Sciatic nerve (tissue), 2 donors: Measurements from ENCODE around the gene HEBP2. TPM values are rescaled to one million over a fixed set of nuclear protein-coding genes. Genes with fewer than 3 reads are reported as not detected.
"Not testable (repeated sequence)": the region's sequence is repeated elsewhere in the genome, so short reads cannot be mapped to it uniquely, and the experiment has no call there.

Source experiments
- ATAC-seq: fragments of 200-7000 bp; cut with Tn5 transposase; one replicate; pipeline ENCODE4 v1.9.1; 2020; ENCODE audit warnings: mild to moderate bottlenecking, moderate library complexity
- DNase-seq: peaks from one replicate; pipeline ENCODE4 v3.0.0-alpha.2; 2020; ENCODE audit warnings: low spot score
- intact Hi-C: fragments of 100-400 bp; cut with DNase I; formaldehyde crosslinking; loops from one replicate; pipeline ENCODE4 v1.14.2; 2022
- total RNA-seq: library from RNA; stranded (reverse); fragmentation: NEBNext Ultra II Directional; extraction: Animal tissue kit (Norgen Biotek cat#: 25700); gene quantifications from one replicate; pipeline ENCODE4 v1.2.1, GENCODE V29; 2021
- donor health status: DM: no; HTN: no; CAD: no.
- donor health status: DM: no; HTN: no; CAD: no.

Gene HEBP2
- total RNA-seq = 39.9 TPM

- DNase-seq (peak; percentile 93), ATAC-seq (peak; percentile 94)
- intact Hi-C loops = no loop called here
These were observed at the start of gene HEBP2 for GRCh38 chr6:138403801-138404665. HEBP2 (plus strand) TSS chr6:138404223; CDS start chr6:138404496, 273 bp downstream.

GRCh38 chr6:138357928-138358327 lies 46.1 kb upstream of the HEBP2 start:
- intact Hi-C loops = no loop called here
- no peak for ATAC-seq
- DNase-seq = no peak

- intact Hi-C loops, ATAC-seq, DNase-seq: not testable (repeated sequence)
These were observed 35.3 kb upstream of the HEBP2 start for GRCh38 chr6:138368684-138369083.

- intact Hi-C loops = no loop called here
- DNase-seq (no peak), ATAC-seq (no peak)
These were observed 33.2 kb upstream of the HEBP2 start for GRCh38 chr6:138370631-138371451.

GRCh38 chr6:138371452-138371711 lies 32.6 kb upstream of the HEBP2 start:
- intact Hi-C loops = no loop called here
- DNase-seq = no peak
- no peak for ATAC-seq

- no peak for ATAC-seq
- intact Hi-C loops = no loop called here
These were observed 32.3 kb upstream of the HEBP2 start for GRCh38 chr6:138371720-138372119.

GRCh38 chr6:138372711-138373463 lies 31.1 kb upstream of the HEBP2 start:
- ATAC-seq = no peak
- intact Hi-C loops = no loop called here
- DNase-seq = no peak

More at GRCh38 chr6:138371720-138372119, 32.3 kb upstream of the HEBP2 start:
- DNase-seq = no peak

- DNase-seq (no peak), ATAC-seq (no peak)
- intact Hi-C loops = no loop called here
These were observed 29.8 kb upstream of the HEBP2 start for GRCh38 chr6:138374230-138374629.

- intact Hi-C loops = no loop called here
- ATAC-seq = no peak
- no peak for DNase-seq
These were observed 29.2 kb upstream of the HEBP2 start for GRCh38 chr6:138374815-138375214.

- intact Hi-C loops = no loop called here
- DNase-seq = no peak
- ATAC-seq = no peak
These were observed 27.0 kb upstream of the HEBP2 start for GRCh38 chr6:138377042-138377441.

- intact Hi-C loops = no loop called here
- peak; percentile 34 for ATAC-seq
- no peak for DNase-seq
These were observed 26.2 kb upstream of the HEBP2 start, which contains the start of gene SMIM28 for GRCh38 chr6:138377844-138378243. SMIM28 (plus strand) TSS chr6:138377905; CDS start chr6:138378073, 168 bp downstream.

GRCh38 chr6:138378463-138378862 lies 25.6 kb upstream of the HEBP2 start:
- DNase-seq (no peak), ATAC-seq (no peak)
- intact Hi-C loops = no loop called here

GRCh38 chr6:138382498-138383265 lies 21.3 kb upstream of the HEBP2 start:
- no peak for DNase-seq
- intact Hi-C loops = no loop called here
- no peak for ATAC-seq

- DNase-seq (no peak), ATAC-seq (no peak)
- intact Hi-C loops = no loop called here
These were observed 20.2 kb upstream of the HEBP2 start for GRCh38 chr6:138383776-138384175.

- intact Hi-C loops = no loop called here
- ATAC-seq = no peak
- DNase-seq = no peak
These were observed 17.1 kb upstream of the HEBP2 start for GRCh38 chr6:138386897-138387296.

- peak; percentile 66 for ATAC-seq
- intact Hi-C loops = no loop called here
- no peak for DNase-seq
These were observed 16.2 kb upstream of the HEBP2 start for GRCh38 chr6:138387577-138388368.

- DNase-seq (no peak), ATAC-seq (no peak)
- intact Hi-C loops = no loop called here
These were observed 14.5 kb upstream of the HEBP2 start for GRCh38 chr6:138389551-138389950.
